Coronary artery (tissue), 2 donors: ENCODE results near the gene ERBB2.

Source experiments
- DNase-seq: peaks from one replicate; pipeline ENCODE4 v3.0.0-alpha.2; 2017; ENCODE audit warnings: low spot score
- H3K27ac ChIP-seq, 2 donors: fragments of 200-600 bp; sonication (generic); one replicate each; pipeline ENCODE4 v1.5.1; 2016 to 2019
- H3K4me3 ChIP-seq: fragments of 200-600 bp; sonication (generic); 2 replicates; pipeline ENCODE4 v1.5.1; 2016; ENCODE audit warnings: mild to moderate bottlenecking, moderate library complexity
- CTCF ChIP-seq: fragments of 200-600 bp; sonication (generic); IDR thresholded peaks from one replicate; pipeline ENCODE4 v1.5.1; 2019; ENCODE audit warnings: antibody characterized with exemption

ERBB2 gene

GRCh38 chr17:39661744-39662541, 37.9 kb upstream of the ERBB2 start:
- DNase-seq: no peak
- Histone ChIP-seq H3K27ac (peak overlapping the region in 1 of 2 donors; percentile 34), H3K4me3 (no peak overlapping the region)
- no peak for TF ChIP-seq CTCF

- DNase-seq: no peak
- Histone ChIP-seq H3K4me3 (no peak overlapping the region), H3K27ac (peak overlapping the region; percentile 30 to 64)
- no peak for TF ChIP-seq CTCF
Measured at GRCh38 chr17:39662551-39663339, 37.1 kb upstream of the ERBB2 start.

- no peak for TF ChIP-seq CTCF
- Histone ChIP-seq H3K27ac (peak overlapping the region; percentile 30 to 82), H3K4me3 (no peak overlapping the region)
- DNase-seq: no peak
Measured at GRCh38 chr17:39663340-39663687, 36.5 kb upstream of the ERBB2 start.

- Histone ChIP-seq H3K27ac (peak overlapping the region in 1 of 2 donors; percentile 82), H3K4me3 (no peak overlapping the region)
- no peak for DNase-seq
- TF ChIP-seq CTCF: no peak
Measured at GRCh38 chr17:39663688-39664580, 35.9 kb upstream of the ERBB2 start.

- Histone ChIP-seq H3K4me3 (peak within 1 kb of the TSS; percentile 70), H3K27ac (peak within 1 kb of the TSS; percentile 66 to 82)
- TF ChIP-seq CTCF: no peak
- no peak for DNase-seq
Measured at GRCh38 chr17:39664581-39665561, 35.0 kb upstream of the ERBB2 start, which contains the start of gene TCAP. Gene TCAP, plus strand, starts transcription at chr17:39665349. Its CDS starts 11 bp downstream, at chr17:39665360.
